ENCODE data around the gene ACP2. TPM values are rescaled to one million over a fixed set of nuclear protein-coding genes. Genes with fewer than 3 reads are reported as not detected.
A peak's percentile ranks its signal among the peaks of the same experiment; 100 is the strongest.

The ACP2 gene
- total RNA-seq, 1 donor from 2014 or later = 24.3 TPM

- H3K9ac ChIP-seq = no peak overlapping the region
- Mint-ChIP-seq H3K36me3 (peaks cover 23% of the 10 kb centered on the region), H3K4me3 (no peak overlapping the region)
Observed at GRCh38 chr11:47244448-47245350, 3.9 kb downstream of the ACP2 start.

GRCh38 chr11:47243454-47243853 lies 5.2 kb downstream of the ACP2 start:
- H3K27me3 ChIP-seq = no peaks in the 10 kb centered on the region
- H3K9me3 ChIP-seq (ENCODE audit: low read depth) = no peaks in the 10 kb centered on the region
- H3K4me3 ChIP-seq = no peak overlapping the region
- H3K27ac ChIP-seq = no peak overlapping the region
- Mint-ChIP-seq H3K36me3 (peaks cover 23% of the 10 kb centered on the region), H3K4me3 (peak overlapping the region; percentile 25), H3K4me1 (peaks cover 10% of the 10 kb centered on the region), H3K27me3 (ENCODE audit: insufficient read depth, low read depth) (peaks cover 4% of the 10 kb centered on the region), H3K9me3 (no peaks in the 10 kb centered on the region), H3K27ac (no peak overlapping the region)
- H3K36me3 ChIP-seq = no peaks in the 10 kb centered on the region
- H3K79me2 ChIP-seq (ENCODE audit: low read depth) = peaks cover 7% of the 10 kb centered on the region
- H3K4me2 ChIP-seq = no peak overlapping the region
- H3K9ac ChIP-seq = no peak overlapping the region
- DNase-seq (ENCODE audit: low spot score) = no peak
- H3F3A ChIP-seq (ENCODE audit: low read depth) = no peaks in the 10 kb centered on the region
- no peaks in the 10 kb centered on the region for H4K20me1 ChIP-seq (ENCODE audit: low read depth)
- TF ChIP-seq, protein P1, sequence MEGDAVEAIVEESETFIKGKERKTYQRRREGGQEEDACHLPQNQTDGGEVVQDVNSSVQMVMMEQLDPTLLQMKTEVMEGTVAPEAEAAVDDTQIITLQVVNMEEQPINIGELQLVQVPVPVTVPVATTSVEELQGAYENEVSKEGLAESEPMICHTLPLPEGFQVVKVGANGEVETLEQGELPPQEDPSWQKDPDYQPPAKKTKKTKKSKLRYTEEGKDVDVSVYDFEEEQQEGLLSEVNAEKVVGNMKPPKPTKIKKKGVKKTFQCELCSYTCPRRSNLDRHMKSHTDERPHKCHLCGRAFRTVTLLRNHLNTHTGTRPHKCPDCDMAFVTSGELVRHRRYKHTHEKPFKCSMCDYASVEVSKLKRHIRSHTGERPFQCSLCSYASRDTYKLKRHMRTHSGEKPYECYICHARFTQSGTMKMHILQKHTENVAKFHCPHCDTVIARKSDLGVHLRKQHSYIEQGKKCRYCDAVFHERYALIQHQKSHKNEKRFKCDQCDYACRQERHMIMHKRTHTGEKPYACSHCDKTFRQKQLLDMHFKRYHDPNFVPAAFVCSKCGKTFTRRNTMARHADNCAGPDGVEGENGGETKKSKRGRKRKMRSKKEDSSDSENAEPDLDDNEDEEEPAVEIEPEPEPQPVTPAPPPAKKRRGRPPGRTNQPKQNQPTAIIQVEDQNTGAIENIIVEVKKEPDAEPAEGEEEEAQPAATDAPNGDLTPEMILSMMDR (IDR thresholded peaks at IDR 0.05) = no peak
- no peak for TF ChIP-seq EZH2phosphoT487 (IDR thresholded peaks at IDR 0.05)
- no peak for TF ChIP-seq EZH2 (IDR thresholded peaks at IDR 0.05)
- H2AFZ ChIP-seq (replicated peaks) = no peak overlapping the region
- no peaks in the 10 kb centered on the region for H3K4me1 ChIP-seq

More at GRCh38 chr11:47244448-47245350, 3.9 kb downstream of the ACP2 start:
- Mint-ChIP-seq H3K4me1 (peaks cover 16% of the 10 kb centered on the region), H3K27ac (no peak overlapping the region), H3K27me3 (ENCODE audit: insufficient read depth, low read depth) (peaks cover 4% of the 10 kb centered on the region), H3K9me3 (no peaks in the 10 kb centered on the region)
- Histone ChIP-seq H3K27me3 (no peaks in the 10 kb centered on the region), H3K79me2 (ENCODE audit: low read depth) (peaks cover 13% of the 10 kb centered on the region), H3K4me3 (no peak overlapping the region), H3K36me3 (no peaks in the 10 kb centered on the region), H3K27ac (no peak overlapping the region), H3K4me2 (no peak overlapping the region), H3F3A (ENCODE audit: low read depth) (no peaks in the 10 kb centered on the region), H3K9me3 (ENCODE audit: low read depth) (no peaks in the 10 kb centered on the region), H3K4me1 (peaks cover 3% of the 10 kb centered on the region), H2AFZ (replicated peaks) (no peak overlapping the region), H4K20me1 (ENCODE audit: low read depth) (no peaks in the 10 kb centered on the region)
- no peak for DNase-seq (ENCODE audit: low spot score)
- TF ChIP-seq, protein P1 (IDR thresholded peaks at IDR 0.05) = no peak
- no peak for TF ChIP-seq EZH2phosphoT487 (IDR thresholded peaks at IDR 0.05)
- TF ChIP-seq EZH2 (IDR thresholded peaks at IDR 0.05) = no peak

GRCh38 chr11:47242596-47243192 lies 5.9 kb downstream of the ACP2 start:
- H2AFZ ChIP-seq (replicated peaks) = no peak overlapping the region
- TF ChIP-seq, protein P1 (IDR thresholded peaks at IDR 0.05) = no peak
- TF ChIP-seq EZH2phosphoT487 (IDR thresholded peaks at IDR 0.05) = no peak
- Mint-ChIP-seq H3K36me3 (peaks cover 27% of the 10 kb centered on the region), H3K27me3 (ENCODE audit: insufficient read depth, low read depth) (no peaks in the 10 kb centered on the region), H3K27ac (no peak overlapping the region), H3K4me1 (peaks cover 7% of the 10 kb centered on the region), H3K4me3 (no peak overlapping the region), H3K9me3 (no peaks in the 10 kb centered on the region)
- no peak for DNase-seq (ENCODE audit: low spot score)
- no peak overlapping the region for H3K9ac ChIP-seq
- H3K4me3 ChIP-seq = no peak overlapping the region
- no peak overlapping the region for H3K4me2 ChIP-seq
- no peaks in the 10 kb centered on the region for H3K9me3 ChIP-seq (ENCODE audit: low read depth)
- H3K36me3 ChIP-seq = no peaks in the 10 kb centered on the region
- no peaks in the 10 kb centered on the region for H4K20me1 ChIP-seq (ENCODE audit: low read depth)
- no peaks in the 10 kb centered on the region for H3K79me2 ChIP-seq (ENCODE audit: low read depth)
- no peaks in the 10 kb centered on the region for H3K4me1 ChIP-seq
- no peaks in the 10 kb centered on the region for H3K27me3 ChIP-seq
- H3F3A ChIP-seq (ENCODE audit: low read depth) = no peaks in the 10 kb centered on the region
- H3K27ac ChIP-seq = no peak overlapping the region
